ENCODE results near the gene SSBP3.
A peak's percentile ranks its signal among the peaks of the same experiment; 100 is the strongest.

Gene SSBP3

GRCh38 chr1:54398963-54399528 is 7.1 kb downstream of the SSBP3 start:
- peaks cover 94% of the 10 kb centered on the region for H3K36me3 ChIP-seq (ENCODE audit: insufficient read depth, insufficient read length, low read length)

GRCh38 chr1:54397980-54398379 is 8.2 kb downstream of the SSBP3 start:
- H3K4me3 ChIP-seq (ENCODE audit: insufficient read length, low read depth): no peak overlapping the region
- H3K27me3 ChIP-seq (ENCODE audit: insufficient read depth, insufficient read length): no peaks in the 10 kb centered on the region
- peak overlapping the region; percentile 4 for H3K9ac ChIP-seq (ENCODE audit: insufficient read length, low read depth)
- no peak for DNase-seq (ENCODE audit: low read depth, low spot score)
- TF ChIP-seq ZNF274 (IDR thresholded peaks at IDR 0.05; ENCODE audit: low read depth, low read length) (no peak), SUZ12 (IDR thresholded peaks at IDR 0.05; ENCODE audit: extremely low read depth, insufficient read depth, insufficient read length) (no peak)
- no peaks in the 10 kb centered on the region for H3K9me3 ChIP-seq (ENCODE audit: insufficient read depth, low read length)
- peaks cover 94% of the 10 kb centered on the region for H3K36me3 ChIP-seq (ENCODE audit: insufficient read depth, insufficient read length, low read length)
- peaks cover 10% of the 10 kb centered on the region for H3K4me1 ChIP-seq (ENCODE audit: insufficient read depth, insufficient read length)

More at GRCh38 chr1:54398963-54399528, 7.1 kb downstream of the SSBP3 start:
- DNase-seq (ENCODE audit: low read depth, low spot score): no peak
- no peaks in the 10 kb centered on the region for H3K27me3 ChIP-seq (ENCODE audit: insufficient read depth, insufficient read length)
- no peak overlapping the region for H3K4me3 ChIP-seq (ENCODE audit: insufficient read length, low read depth)
- H3K9ac ChIP-seq (ENCODE audit: insufficient read length, low read depth): no peak overlapping the region
- H3K4me1 ChIP-seq (ENCODE audit: insufficient read depth, insufficient read length): peaks cover 8% of the 10 kb centered on the region
- no peak for TF ChIP-seq SUZ12 (IDR thresholded peaks at IDR 0.05; ENCODE audit: extremely low read depth, insufficient read depth, insufficient read length)
- no peaks in the 10 kb centered on the region for H3K9me3 ChIP-seq (ENCODE audit: insufficient read depth, low read length)

GRCh38 chr1:54397090-54397591 is 9.1 kb downstream of the SSBP3 start:
- peaks cover 15% of the 10 kb centered on the region for H3K4me1 ChIP-seq (ENCODE audit: insufficient read depth, insufficient read length)
- no peaks in the 10 kb centered on the region for H3K27me3 ChIP-seq (ENCODE audit: insufficient read depth, insufficient read length)
- H3K9me3 ChIP-seq (ENCODE audit: insufficient read depth, low read length): no peaks in the 10 kb centered on the region
- TF ChIP-seq ZNF274 (IDR thresholded peaks at IDR 0.05; ENCODE audit: low read depth, low read length) (no peak), SUZ12 (IDR thresholded peaks at IDR 0.05; ENCODE audit: extremely low read depth, insufficient read depth, insufficient read length) (no peak), YY1 (IDR thresholded peaks at IDR 0.05; ENCODE audit: insufficient read depth, insufficient read length) (no peak)
- peak overlapping the region; percentile 12 for H3K9ac ChIP-seq (ENCODE audit: insufficient read length, low read depth)
- H3K36me3 ChIP-seq (ENCODE audit: insufficient read depth, insufficient read length, low read length): peaks cover 94% of the 10 kb centered on the region
- no peak for DNase-seq (ENCODE audit: low read depth, low spot score)
- no peak overlapping the region for H3K4me3 ChIP-seq (ENCODE audit: insufficient read length, low read depth)

- Histone ChIP-seq H3K9ac (ENCODE audit: insufficient read length, low read depth) (no peak overlapping the region), H3K9me3 (ENCODE audit: insufficient read depth, low read length) (no peaks in the 10 kb centered on the region), H3K36me3 (ENCODE audit: insufficient read depth, insufficient read length, low read length) (peaks cover 94% of the 10 kb centered on the region), H3K4me1 (ENCODE audit: insufficient read depth, insufficient read length) (peaks cover 23% of the 10 kb centered on the region), H3K27me3 (ENCODE audit: insufficient read depth, insufficient read length) (no peaks in the 10 kb centered on the region), H3K4me3 (ENCODE audit: insufficient read length, low read depth) (no peak overlapping the region)
- no peak for TF ChIP-seq YY1 (IDR thresholded peaks at IDR 0.05; ENCODE audit: insufficient read depth, insufficient read length)
- TF ChIP-seq ZNF274 (IDR thresholded peaks at IDR 0.05; ENCODE audit: low read depth, low read length): no peak
- no peak for TF ChIP-seq SUZ12 (IDR thresholded peaks at IDR 0.05; ENCODE audit: extremely low read depth, insufficient read depth, insufficient read length)
- no peak for DNase-seq (ENCODE audit: low read depth, low spot score)
Measured at GRCh38 chr1:54396261-54396933, 9.8 kb downstream of the SSBP3 start.

- Histone ChIP-seq H3K36me3 (ENCODE audit: insufficient read depth, insufficient read length, low read length) (peaks cover 94% of the 10 kb centered on the region), H3K4me1 (ENCODE audit: insufficient read depth, insufficient read length) (peaks cover 23% of the 10 kb centered on the region), H3K9me3 (ENCODE audit: insufficient read depth, low read length) (no peaks in the 10 kb centered on the region), H3K27me3 (ENCODE audit: insufficient read depth, insufficient read length) (no peaks in the 10 kb centered on the region), H3K4me3 (ENCODE audit: insufficient read length, low read depth) (no peak overlapping the region), H3K9ac (ENCODE audit: insufficient read length, low read depth) (peak overlapping the region; percentile 0)
- no peak for DNase-seq (ENCODE audit: low read depth, low spot score)
- TF ChIP-seq ZNF274 (IDR thresholded peaks at IDR 0.05; ENCODE audit: low read depth, low read length) (no peak), SUZ12 (IDR thresholded peaks at IDR 0.05; ENCODE audit: extremely low read depth, insufficient read depth, insufficient read length) (no peak), YY1 (IDR thresholded peaks at IDR 0.05; ENCODE audit: insufficient read depth, insufficient read length) (no peak)
Measured at GRCh38 chr1:54395281-54395934, 10.8 kb downstream of the SSBP3 start.

GRCh38 chr1:54394104-54394503 is 12.1 kb downstream of the SSBP3 start:
- DNase-seq (ENCODE audit: low read depth, low spot score): no peak
- H3K27me3 ChIP-seq (ENCODE audit: insufficient read depth, insufficient read length): no peaks in the 10 kb centered on the region
- no peak for TF ChIP-seq ZNF274 (IDR thresholded peaks at IDR 0.05; ENCODE audit: low read depth, low read length)
- TF ChIP-seq SUZ12 (IDR thresholded peaks at IDR 0.05; ENCODE audit: extremely low read depth, insufficient read depth, insufficient read length): no peak
- TF ChIP-seq YY1 (IDR thresholded peaks at IDR 0.05; ENCODE audit: insufficient read depth, insufficient read length): no peak

GRCh38 chr1:54392401-54392800 is 13.8 kb downstream of the SSBP3 start:
- Histone ChIP-seq H3K27me3 (ENCODE audit: insufficient read depth, insufficient read length) (no peaks in the 10 kb centered on the region), H3K4me3 (ENCODE audit: insufficient read length, low read depth) (no peak overlapping the region), H3K4me1 (ENCODE audit: insufficient read depth, insufficient read length) (peaks cover 24% of the 10 kb centered on the region), H3K36me3 (ENCODE audit: insufficient read depth, insufficient read length, low read length) (peaks cover 93% of the 10 kb centered on the region), H3K9ac (ENCODE audit: insufficient read length, low read depth) (no peak overlapping the region), H3K9me3 (ENCODE audit: insufficient read depth, low read length) (no peaks in the 10 kb centered on the region)
- TF ChIP-seq YY1 (IDR thresholded peaks at IDR 0.05; ENCODE audit: insufficient read depth, insufficient read length) (no peak), ZNF274 (IDR thresholded peaks at IDR 0.05; ENCODE audit: low read depth, low read length) (no peak), SUZ12 (IDR thresholded peaks at IDR 0.05; ENCODE audit: extremely low read depth, insufficient read depth, insufficient read length) (no peak)
- no peak for DNase-seq (ENCODE audit: low read depth, low spot score)

More at GRCh38 chr1:54394104-54394503, 12.1 kb downstream of the SSBP3 start:
- H3K9ac ChIP-seq (ENCODE audit: insufficient read length, low read depth): no peak overlapping the region
- H3K4me1 ChIP-seq (ENCODE audit: insufficient read depth, insufficient read length): peaks cover 23% of the 10 kb centered on the region
- no peak overlapping the region for H3K4me3 ChIP-seq (ENCODE audit: insufficient read length, low read depth)
- H3K9me3 ChIP-seq (ENCODE audit: insufficient read depth, low read length): no peaks in the 10 kb centered on the region
- H3K36me3 ChIP-seq (ENCODE audit: insufficient read depth, insufficient read length, low read length): peaks cover 94% of the 10 kb centered on the region
